Activated naive CD4-positive, alpha-beta T cell treated with Interleukin-2 at 50 U/mL for 16 hours (primary cell): ENCODE results near the gene TAS2R16.

Source experiments
- DNase-seq: peaks from one replicate; pipeline ENCODE4 v3.0.0-alpha.2; 2020

TAS2R16 gene

DNA sequence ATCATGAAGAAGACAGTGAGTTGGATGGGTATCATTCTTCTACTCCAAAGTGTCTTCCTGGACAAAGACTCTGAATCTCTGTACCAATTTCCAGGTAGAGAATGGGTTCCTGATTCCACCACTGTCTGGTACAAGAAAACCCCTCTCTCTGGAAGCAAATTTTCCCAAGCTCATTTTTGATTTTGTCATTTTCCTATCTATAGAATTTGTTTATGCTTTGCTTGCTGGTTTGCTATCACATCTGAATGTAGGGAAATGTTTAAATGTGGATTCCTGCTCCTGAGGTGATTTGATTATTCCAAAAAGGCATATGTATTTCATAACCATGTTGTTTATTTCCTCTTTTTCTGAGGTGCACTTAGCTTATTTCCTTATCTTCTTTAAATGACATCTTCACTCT is at the start of gene TAS2R16:
TAS2R16 (minus strand) TSS at position 101 of the 400 bp plus-strand sequence; CDS start at position 35, 66 bp downstream.
- no peak for DNase-seq

DNA sequence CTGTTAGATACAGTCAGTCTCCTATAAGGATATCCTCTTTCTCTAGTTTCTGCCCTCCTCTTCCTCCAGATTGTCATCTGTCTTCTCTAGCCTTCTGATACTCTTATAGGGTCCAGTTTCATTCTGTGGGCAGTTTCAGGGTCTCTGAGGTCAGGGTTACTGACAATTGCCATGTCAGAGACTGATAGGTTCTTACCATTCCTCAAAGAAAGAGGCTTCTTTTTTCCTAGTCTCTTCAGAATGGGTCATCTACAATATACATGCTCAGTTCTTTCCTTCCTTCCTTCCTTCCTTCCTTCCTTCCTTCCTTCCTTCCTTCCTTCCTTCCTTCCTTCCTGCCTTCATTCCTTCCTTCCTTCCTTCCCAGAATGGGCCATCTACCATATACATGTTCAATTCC is 48.1 kb upstream of the TAS2R16 start:
- no peak for DNase-seq

GRCh38 chr7:123041101-123041500 is 45.6 kb upstream of the TAS2R16 start:
- no peak for DNase-seq

DNA sequence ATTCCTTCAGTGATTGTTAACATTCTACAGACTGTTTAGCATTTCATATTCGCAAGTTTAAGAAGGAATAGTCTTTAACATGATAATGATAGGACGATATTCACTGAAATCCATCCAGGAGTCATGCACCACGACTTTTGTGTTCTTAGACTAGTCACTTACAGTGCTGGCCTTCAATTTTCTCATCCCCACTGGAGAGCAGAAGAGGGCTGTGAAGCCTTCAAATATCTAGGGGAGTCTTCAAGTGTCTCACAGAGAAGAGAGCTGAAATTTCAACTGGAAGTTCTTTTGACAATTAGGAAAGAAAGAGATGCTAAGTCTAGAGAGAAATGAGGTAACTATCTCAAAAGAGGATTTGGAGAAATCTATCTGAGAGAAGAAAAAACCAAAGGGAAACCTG is 43.8 kb upstream of the TAS2R16 start:
- no peak for DNase-seq

DNA sequence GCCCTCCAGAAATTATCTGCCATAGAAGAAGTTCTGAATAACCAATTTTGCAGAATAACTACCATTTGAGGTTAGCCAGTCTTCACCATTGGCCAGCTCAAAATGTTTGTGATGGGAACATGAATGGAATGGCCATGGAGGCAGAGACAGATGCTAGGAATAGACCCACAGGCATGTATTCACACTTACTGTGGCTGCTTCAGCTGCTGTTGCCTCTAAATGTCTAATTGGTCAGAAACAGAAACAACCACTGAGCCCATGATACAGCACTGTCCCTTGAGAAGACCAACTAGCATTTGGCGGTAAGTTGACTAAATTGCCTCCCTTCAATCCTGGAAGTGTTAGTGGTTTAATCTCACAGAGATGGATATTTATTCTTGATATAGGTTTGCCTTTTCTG is 38.6 kb upstream of the TAS2R16 start:
- DNase-seq, result no peak

DNA sequence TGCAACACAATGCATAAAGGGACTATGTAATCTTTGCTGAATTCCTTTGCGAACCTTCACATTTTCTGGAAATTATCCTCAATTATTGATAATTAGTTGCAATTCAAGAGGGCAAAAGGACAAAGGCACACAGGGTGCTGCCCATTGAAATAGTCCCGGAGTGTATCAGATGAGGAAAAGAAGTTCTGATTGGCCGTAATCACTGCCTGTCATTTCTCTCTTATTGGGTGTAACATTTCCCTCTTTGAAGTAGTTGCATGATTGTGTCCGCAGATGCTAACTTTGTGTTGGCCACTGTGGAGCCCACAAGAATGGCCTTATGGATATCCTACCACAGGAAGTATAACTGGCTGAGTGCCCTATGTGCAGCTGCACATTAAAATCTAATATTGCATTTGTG is 35.1 kb upstream of the TAS2R16 start:
- no peak for DNase-seq

- no peak for DNase-seq
Observed at GRCh38 chr7:123028339-123028738, 32.8 kb upstream of the TAS2R16 start.

GRCh38 chr7:123026251-123026650 is 30.8 kb upstream of the TAS2R16 start:
- DNase-seq, result no peak

DNA sequence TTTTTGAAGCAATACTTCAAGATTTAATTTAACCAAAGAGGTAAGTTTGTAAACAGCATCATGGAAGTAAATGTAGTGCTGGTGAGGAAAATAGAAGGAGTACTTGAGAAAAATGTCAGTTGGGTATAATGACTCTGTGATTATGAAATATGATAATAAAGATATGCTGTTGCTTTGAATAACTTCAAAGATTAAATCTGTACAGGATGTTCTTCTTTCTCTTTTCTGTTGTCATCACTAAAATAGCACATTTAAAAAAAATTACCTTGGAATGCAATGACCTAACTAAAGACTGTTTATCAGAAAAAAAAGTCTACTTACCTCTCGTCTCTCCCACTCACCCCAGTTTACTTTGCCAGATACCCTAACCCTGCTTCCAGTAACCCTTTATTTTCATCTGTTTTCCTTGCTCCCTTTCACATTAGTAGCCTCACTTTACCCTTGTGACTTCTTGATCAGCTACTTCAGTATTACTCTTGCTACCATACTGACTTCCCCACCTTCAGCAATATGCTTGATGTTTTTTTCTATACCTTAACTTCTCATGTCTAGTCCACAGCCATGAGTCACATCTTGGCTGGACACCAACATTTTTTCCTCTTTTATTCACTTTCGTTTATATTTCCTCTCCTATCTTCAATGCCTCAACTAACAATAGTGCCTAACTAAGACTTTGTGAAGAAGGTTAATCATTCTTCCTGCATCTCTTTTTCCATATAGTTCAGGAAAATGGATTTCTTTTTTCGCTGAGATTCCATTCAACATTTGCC is 29.7 kb upstream of the TAS2R16 start:
- DNase-seq, result no peak

GRCh38 chr7:123023126-123023525 is 27.6 kb upstream of the TAS2R16 start:
- DNase-seq, result no peak

DNA sequence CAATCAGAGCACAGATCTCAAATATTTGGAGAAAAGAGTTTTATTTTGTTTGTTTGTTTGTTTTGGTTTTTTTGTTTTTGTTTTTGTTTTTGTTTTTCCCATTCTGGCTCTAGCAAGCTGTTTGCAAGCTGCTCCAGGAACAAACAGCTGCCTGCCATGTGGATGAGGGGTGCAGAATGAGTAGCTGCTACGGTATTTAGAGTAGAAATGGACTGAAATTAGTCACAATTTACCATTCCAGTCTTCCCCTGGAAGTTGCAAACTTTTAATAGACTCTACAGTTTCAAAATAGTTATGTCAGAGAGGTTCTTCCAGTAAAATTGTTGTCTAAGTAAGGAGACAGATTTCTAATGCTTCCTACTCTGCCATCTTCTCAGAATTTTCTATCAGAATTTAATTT is 27.1 kb upstream of the TAS2R16 start:
- DNase-seq, result no peak

DNA sequence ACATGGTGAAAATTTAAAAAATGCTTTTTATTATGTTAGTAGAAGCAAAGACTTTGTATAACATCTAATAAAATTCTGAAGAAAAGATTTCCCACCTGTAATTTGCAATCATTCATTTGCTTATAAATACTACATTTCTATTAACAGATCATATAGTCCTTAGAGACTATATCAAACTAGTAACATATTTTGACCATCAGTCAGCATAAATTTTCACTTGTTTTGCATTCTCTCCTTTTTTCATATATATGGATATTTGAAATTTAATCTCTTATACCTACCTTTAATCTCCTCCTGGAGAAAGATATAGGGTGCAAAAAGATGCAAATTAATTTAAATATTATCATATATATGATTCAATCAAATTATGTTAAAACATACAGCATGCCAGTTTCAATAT is 16.9 kb upstream of the TAS2R16 start:
- DNase-seq, result no peak

DNA sequence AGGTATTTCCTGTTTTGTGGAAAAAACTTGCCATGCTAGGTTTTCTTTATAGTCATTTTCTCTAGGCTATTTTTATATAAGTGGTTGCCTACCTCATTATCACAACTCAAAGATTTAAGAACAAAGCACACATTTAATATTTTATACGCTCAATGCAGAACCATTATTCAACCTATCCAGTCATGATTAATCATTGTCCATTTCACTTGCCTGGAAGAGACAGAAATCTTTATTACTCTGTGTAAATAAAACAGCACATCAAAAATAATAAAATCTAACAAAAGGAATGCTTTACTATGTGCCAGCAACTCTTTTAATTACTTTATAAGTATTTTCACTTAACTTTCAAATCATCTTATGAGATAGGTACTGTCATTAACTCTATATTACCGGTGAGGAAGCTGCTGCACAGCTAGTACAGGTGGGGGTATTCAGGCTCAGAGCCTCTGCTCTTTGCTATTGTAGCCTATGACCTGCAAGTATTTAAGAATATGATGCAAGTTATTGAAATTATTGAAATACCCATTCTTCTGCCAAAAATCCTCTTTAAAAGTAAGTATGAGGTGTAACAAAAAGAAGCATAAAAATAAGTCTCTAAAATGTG is 16.4 kb upstream of the TAS2R16 start:
- DNase-seq, result no peak

GRCh38 chr7:123004931-123005330 is 9.4 kb upstream of the TAS2R16 start:
- no peak for DNase-seq

DNA sequence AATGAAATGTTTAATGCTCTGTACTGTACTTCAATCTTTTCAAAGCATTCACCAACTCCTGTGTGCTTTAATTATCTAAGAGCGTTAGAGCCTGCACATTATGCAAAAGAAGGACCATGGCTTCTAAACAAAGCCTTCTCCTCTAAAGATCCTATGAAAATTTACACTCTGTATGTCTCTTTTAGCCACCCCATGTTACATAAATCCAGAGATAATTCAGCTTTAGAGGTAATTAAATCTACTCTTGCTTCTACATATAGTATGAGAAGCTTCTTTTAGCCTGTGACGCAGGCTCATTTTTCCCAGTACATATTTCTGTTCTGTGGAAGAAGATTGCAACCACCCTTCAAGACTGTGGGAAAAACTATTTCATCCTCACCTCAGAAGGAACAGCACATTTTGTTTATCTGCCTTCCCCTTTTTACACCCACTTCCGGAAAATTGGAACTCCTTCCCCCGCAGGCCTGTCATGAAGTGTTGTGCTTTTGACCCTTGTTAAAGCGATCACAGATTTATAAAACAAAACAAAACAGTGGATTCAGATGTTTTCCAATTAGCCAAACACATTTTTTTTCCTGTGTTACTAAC is 8.1 kb upstream of the TAS2R16 start:
- DNase-seq, result no peak

- no peak for DNase-seq
Observed at GRCh38 chr7:122989577-122989976, 5.9 kb downstream of the TAS2R16 start.

DNA sequence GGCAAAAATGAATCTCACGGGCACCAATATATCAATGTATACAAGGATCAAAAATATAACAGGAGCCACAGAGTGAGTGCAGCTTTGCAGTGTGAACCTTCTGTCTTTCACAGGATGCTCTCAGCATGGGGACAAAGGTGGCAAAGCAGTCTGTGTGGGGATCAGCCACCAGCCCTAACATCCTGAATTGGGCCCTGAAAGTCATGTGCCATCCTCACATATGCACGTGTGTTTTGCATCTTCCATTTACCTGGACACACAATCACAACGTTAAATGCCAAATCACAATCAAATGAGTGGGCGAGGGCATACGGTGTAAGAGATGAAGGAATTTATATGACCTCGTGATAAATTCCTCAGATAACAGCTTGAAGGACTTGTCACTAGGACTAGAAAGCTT is 6.5 kb downstream of the TAS2R16 start:
- DNase-seq, result no peak

- no peak for DNase-seq
Observed at GRCh38 chr7:122988333-122988732, 7.2 kb downstream of the TAS2R16 start.

GRCh38 chr7:122987463-122987862 is 8.0 kb downstream of the TAS2R16 start:
- no peak for DNase-seq

DNA sequence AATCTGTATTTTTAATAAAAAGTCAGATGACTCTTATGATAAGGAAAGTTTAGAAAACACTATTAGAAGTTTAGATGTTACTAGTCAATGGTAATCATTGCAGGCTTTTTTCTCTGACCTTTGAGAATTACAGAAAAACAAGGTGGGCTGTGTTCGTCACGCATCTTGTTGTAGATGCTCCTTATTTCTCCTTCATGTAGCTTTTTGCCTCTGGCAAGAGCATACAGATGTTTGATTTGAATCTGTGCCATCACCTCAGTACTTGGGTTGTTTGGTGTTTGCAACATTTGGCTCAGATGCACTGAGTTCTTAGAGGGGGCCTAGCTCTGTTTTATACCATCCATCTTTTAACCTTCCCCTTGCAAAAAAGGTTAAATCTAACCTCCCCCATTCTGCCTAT is 11.5 kb downstream of the TAS2R16 start:
- no peak for DNase-seq

DNA sequence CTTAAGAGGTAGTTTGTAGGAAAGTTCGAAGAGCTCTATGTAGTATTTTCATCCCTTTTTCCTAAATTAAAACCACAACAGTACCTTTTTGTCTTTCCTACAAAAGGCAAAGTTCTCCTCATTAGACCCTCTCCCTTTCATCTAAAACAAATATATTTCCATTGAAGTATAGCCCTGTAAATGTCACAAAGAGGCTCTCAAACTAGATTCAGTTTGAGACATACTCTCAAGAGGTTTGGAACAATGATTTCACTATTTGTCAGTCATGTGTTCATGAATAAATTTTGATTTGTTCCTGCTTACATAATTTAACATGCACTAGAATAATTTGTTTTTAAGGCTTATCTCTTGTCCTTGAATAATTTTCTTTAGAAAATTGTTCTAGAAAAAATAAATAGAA is 12.2 kb downstream of the TAS2R16 start:
- no peak for DNase-seq

GRCh38 chr7:122975341-122975740 is 20.2 kb downstream of the TAS2R16 start:
- no peak for DNase-seq

GRCh38 chr7:122974229-122974628 is 21.3 kb downstream of the TAS2R16 start:
- no peak for DNase-seq

GRCh38 chr7:122972056-122972455 is 23.4 kb downstream of the TAS2R16 start:
- DNase-seq, result no peak
